GM19328 (cell line): Measurements from ENCODE around the gene TMEM154.
A peak's percentile ranks its signal among the peaks of the same experiment; 100 is the strongest.

Experiments used
- ATAC-seq: cut with Tn5 transposase; IDR thresholded peaks from one replicate; pipeline ENCODE4 v1.9.1; 2021; ENCODE audit warnings: mild to moderate bottlenecking, moderate library complexity; ENCODE audit not compliant: unreplicated experiment

The TMEM154 gene

GRCh38 chr4:152598454-152598853 is 81.3 kb downstream of the TMEM154 start:
- ATAC-seq = no peak

GRCh38 chr4:152594978-152595925 is 84.5 kb downstream of the TMEM154 start:
- peak; percentile 89 for ATAC-seq

- no peak for ATAC-seq
Observed at GRCh38 chr4:152594057-152594456, 85.7 kb downstream of the TMEM154 start.

- ATAC-seq = no peak
Observed at GRCh38 chr4:152591876-152592275, 87.9 kb downstream of the TMEM154 start.

- no peak for ATAC-seq
Observed at GRCh38 chr4:152591396-152591795, 88.4 kb downstream of the TMEM154 start.

- no peak for ATAC-seq
Observed at GRCh38 chr4:152590179-152591031, 89.4 kb downstream of the TMEM154 start.

- ATAC-seq = no peak
Observed at GRCh38 chr4:152588869-152589268, 90.9 kb downstream of the TMEM154 start.

- ATAC-seq = no peak
Observed at GRCh38 chr4:152587127-152587526, 92.7 kb downstream of the TMEM154 start.

- no peak for ATAC-seq
Observed at GRCh38 chr4:152586668-152587067, 93.1 kb downstream of the TMEM154 start.

- ATAC-seq = no peak
Observed at GRCh38 chr4:152585023-152585441, 94.8 kb downstream of the TMEM154 start.

GRCh38 chr4:152581536-152582160 is 98.1 kb downstream of the TMEM154 start:
- no peak for ATAC-seq

- no peak for ATAC-seq
Observed at GRCh38 chr4:152579916-152580315, 99.9 kb downstream of the TMEM154 start.

- ATAC-seq = no peak
Observed at GRCh38 chr4:152579107-152579764, 100.6 kb downstream of the TMEM154 start.

- no peak for ATAC-seq
Observed at GRCh38 chr4:152578670-152579069, 101.1 kb downstream of the TMEM154 start.

- no peak for ATAC-seq
Observed at GRCh38 chr4:152577708-152578396, 101.9 kb downstream of the TMEM154 start.

- ATAC-seq = no peak
Observed at GRCh38 chr4:152575533-152575932, 104.3 kb downstream of the TMEM154 start.

GRCh38 chr4:152573861-152574260 is 105.9 kb downstream of the TMEM154 start:
- ATAC-seq = no peak

- ATAC-seq = no peak
Observed at GRCh38 chr4:152572417-152573086, 107.2 kb downstream of the TMEM154 start.

- ATAC-seq = no peak
Observed at GRCh38 chr4:152571770-152572169, 108.0 kb downstream of the TMEM154 start.

- no peak for ATAC-seq
Observed at GRCh38 chr4:152571296-152571695, 108.5 kb downstream of the TMEM154 start.
